OCI-LY3 (cell line): ENCODE measurements around the gene SIRT4.

Experiments used
- H2AFZ ChIP-seq: fragments of 200-600, 300-600 bp; shearing (Covaris generic); 2 replicates; pipeline ENCODE4 v1.6.0; 2014; ENCODE audit warnings: antibody characterized with exemption, low read depth, low read length
- H3K27ac ChIP-seq: fragments of 200-600, 300-600 bp; sonication (generic); 2 replicates; pipeline ENCODE4 v1.5.1; 2014; ENCODE audit warnings: mild to moderate bottlenecking, low read length, moderate library complexity, mixed read lengths
- H3K27me3 ChIP-seq: fragments of 200-600, 300-600 bp; sonication (generic); 2 replicates; pipeline ENCODE4 v1.6.1; 2014; ENCODE audit warnings: low read depth, low read length, mixed read lengths
- H3K36me3 ChIP-seq: fragments of 200-600, 300-600 bp; sonication (generic); replicated peaks from 2 replicates; pipeline ENCODE3; 2014; ENCODE audit warnings: low read depth, low read length, mixed read lengths
- H3K4me1 ChIP-seq: fragments of 300-600, 200-600 bp; sonication (generic); 2 replicates; pipeline ENCODE4 v1.6.1; 2014; ENCODE audit warnings: low read length, mixed read lengths
- H3K4me2 ChIP-seq: fragments of 200-600, 300-600 bp; sonication (generic); 2 replicates; pipeline ENCODE4 v1.6.1; 2014; ENCODE audit warnings: low read length, mixed read lengths
- H3K4me3 ChIP-seq: fragments of 300-600, 200-600 bp; sonication (generic); 2 replicates; pipeline ENCODE4 v1.5.1; 2014; ENCODE audit warnings: antibody characterized with exemption, mild to moderate bottlenecking, low read length, moderate library complexity
- H3K79me2 ChIP-seq: fragments of 300-600, 200-600 bp; shearing (Covaris generic); 2 replicates; pipeline ENCODE4 v1.6.1; 2014; ENCODE audit warnings: mild to moderate bottlenecking, low read length, mixed read lengths
- H3K9ac ChIP-seq: fragments of 300-600, 200-600 bp; shearing (Covaris generic); 2 replicates; pipeline ENCODE4 v1.6.0; 2014; ENCODE audit warnings: mild to moderate bottlenecking, low read length, moderate library complexity
- H3K9me3 ChIP-seq: fragments of 200-600, 300-600 bp; shearing (Covaris generic); 2 replicates; pipeline ENCODE4 v1.6.1; 2014; ENCODE audit warnings: low read length, mixed read lengths; ENCODE audit not compliant: insufficient read depth
- H4K20me1 ChIP-seq: fragments of 200-600, 300-600 bp; sonication (generic); 2 replicates; pipeline ENCODE4 v1.6.1; 2016; ENCODE audit warnings: low read length, mixed read lengths; ENCODE audit not compliant: insufficient read depth
- EZH2phosphoT487 ChIP-seq: fragments of 200-600 bp; shearing (Covaris generic); IDR thresholded peaks from 2 replicates; pipeline ENCODE4 v1.6.1; 2018; ENCODE audit warnings: antibody characterized with exemption, mixed run types, low read depth
- TF ChIP-seq, protein P1 (sequence below): fragments of 200-600, 300-600 bp; sonication (generic); IDR thresholded peaks from 2 replicates; pipeline ENCODE4 v1.5.1; 2014; ENCODE audit warnings: antibody characterized with exemption, low read length, low read depth

The SIRT4 gene

DNA sequence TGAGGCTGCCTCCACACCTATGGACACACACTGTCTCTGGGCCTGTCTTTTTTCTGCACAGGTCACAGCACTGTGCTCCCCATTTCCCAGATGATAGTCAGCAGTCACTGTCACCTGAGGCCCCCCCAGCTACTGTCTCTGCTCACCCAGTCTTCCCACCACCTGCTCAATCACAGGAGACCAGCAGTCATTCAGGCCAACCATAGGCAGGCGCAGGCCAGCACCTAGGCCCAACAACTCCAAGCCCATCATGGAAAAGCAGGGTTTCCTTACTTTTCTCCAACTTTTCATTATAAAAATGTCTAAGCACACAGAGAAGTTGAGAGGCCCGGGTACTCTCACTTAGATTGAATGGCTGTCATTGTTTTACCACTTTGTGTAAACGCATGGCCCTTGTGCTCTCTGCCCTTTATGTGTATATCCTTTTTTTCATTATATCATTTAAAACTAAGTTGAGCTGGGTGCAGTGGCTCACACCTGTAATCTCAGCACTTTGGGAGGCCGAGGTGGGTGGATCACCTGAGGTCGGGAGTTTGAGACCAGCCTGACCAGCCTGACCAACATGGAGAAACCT, 43.7 kb upstream of the SIRT4 start:
- no peaks in the 10 kb centered on the region for H3K79me2 ChIP-seq
- peaks cover 8% of the 10 kb centered on the region for H3K27me3 ChIP-seq
- H4K20me1 ChIP-seq: no peaks in the 10 kb centered on the region
- H3K4me3 ChIP-seq: no peak overlapping the region
- H3K27ac ChIP-seq: no peak overlapping the region
- no peak overlapping the region for H3K4me2 ChIP-seq
- H3K9me3 ChIP-seq: no peaks in the 10 kb centered on the region
- no peaks in the 10 kb centered on the region for H3K36me3 ChIP-seq
- TF ChIP-seq, protein P1, sequence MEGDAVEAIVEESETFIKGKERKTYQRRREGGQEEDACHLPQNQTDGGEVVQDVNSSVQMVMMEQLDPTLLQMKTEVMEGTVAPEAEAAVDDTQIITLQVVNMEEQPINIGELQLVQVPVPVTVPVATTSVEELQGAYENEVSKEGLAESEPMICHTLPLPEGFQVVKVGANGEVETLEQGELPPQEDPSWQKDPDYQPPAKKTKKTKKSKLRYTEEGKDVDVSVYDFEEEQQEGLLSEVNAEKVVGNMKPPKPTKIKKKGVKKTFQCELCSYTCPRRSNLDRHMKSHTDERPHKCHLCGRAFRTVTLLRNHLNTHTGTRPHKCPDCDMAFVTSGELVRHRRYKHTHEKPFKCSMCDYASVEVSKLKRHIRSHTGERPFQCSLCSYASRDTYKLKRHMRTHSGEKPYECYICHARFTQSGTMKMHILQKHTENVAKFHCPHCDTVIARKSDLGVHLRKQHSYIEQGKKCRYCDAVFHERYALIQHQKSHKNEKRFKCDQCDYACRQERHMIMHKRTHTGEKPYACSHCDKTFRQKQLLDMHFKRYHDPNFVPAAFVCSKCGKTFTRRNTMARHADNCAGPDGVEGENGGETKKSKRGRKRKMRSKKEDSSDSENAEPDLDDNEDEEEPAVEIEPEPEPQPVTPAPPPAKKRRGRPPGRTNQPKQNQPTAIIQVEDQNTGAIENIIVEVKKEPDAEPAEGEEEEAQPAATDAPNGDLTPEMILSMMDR: no peak
- no peak for TF ChIP-seq EZH2phosphoT487
- no peak overlapping the region for H3K9ac ChIP-seq
- H2AFZ ChIP-seq: no peak overlapping the region
- H3K4me1 ChIP-seq: peaks cover 8% of the 10 kb centered on the region; the same call in 1 of the 2 replicates

DNA sequence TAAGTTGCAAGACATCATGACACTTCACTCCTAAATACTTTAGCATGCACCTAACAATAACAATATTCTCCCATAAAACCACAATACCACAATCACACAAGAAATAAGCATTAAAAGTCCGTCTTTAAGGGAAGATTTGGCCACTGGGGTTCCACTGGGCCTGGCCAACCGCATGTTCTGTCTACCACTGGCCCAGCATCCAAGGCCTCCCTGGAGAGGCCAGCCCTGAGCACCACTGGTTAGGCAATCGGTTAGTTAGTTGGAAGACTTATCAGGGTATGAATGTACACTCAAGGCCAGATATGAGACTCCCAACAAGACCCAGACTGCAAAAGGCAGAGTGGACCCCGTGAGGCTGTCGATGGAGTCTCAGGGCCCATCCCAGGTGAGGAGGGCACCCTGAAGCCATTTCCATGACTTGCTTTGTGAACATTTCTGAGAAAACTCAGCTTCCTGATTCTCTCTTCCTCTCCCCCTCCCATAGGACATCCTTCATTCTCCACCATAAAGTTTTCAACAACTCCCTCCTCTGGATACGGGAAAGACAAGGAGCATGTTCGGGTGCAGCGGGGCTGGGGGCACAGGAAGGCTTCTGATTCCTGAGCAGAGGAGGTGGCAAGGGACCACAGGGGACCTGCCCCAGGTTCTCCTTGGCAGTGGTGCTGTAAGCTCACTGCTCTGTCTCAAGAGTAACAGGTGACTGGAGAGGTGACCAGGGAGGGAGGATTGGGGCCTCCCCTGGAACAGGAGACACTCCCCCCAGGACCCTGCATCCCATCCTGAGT, 42.5 kb upstream of the SIRT4 start:
- Histone ChIP-seq H3K4me1 (peaks cover 8% of the 10 kb centered on the region; the same call in 1 of the 2 replicates), H3K79me2 (no peaks in the 10 kb centered on the region), H3K4me2 (no peak overlapping the region), H3K9me3 (no peaks in the 10 kb centered on the region), H4K20me1 (no peaks in the 10 kb centered on the region), H3K4me3 (no peak overlapping the region), H2AFZ (no peak overlapping the region), H3K27me3 (peaks cover 20% of the 10 kb centered on the region), H3K27ac (no peak overlapping the region), H3K9ac (no peak overlapping the region), H3K36me3 (no peaks in the 10 kb centered on the region)
- TF ChIP-seq, protein P1: no peak
- no peak for TF ChIP-seq EZH2phosphoT487

DNA sequence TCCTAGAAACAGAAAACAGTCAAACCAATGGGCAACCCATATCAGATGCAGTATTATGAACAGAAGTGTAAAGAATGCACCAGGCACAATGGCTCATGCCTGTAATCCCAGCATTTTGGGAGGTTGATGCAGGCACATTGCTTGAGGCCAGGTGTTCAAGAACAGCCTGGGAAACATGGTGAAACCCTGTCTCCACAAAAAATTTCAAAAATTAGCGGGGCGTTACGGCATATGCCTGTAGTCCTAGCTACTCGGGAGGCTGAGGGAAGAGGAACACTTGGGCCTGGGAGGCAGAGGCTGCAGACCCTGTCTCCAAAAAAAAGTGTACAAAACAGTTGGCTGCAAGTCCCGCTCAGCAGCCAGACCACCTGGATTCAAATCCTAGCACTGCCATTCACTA, 41.5 kb upstream of the SIRT4 start:
- TF ChIP-seq EZH2phosphoT487: no peak
- TF ChIP-seq, protein P1: no peak
- Histone ChIP-seq H3K79me2 (no peaks in the 10 kb centered on the region), H2AFZ (no peak overlapping the region), H4K20me1 (no peaks in the 10 kb centered on the region), H3K27me3 (peaks cover 27% of the 10 kb centered on the region), H3K4me1 (peaks cover 11% of the 10 kb centered on the region; the same call in 1 of the 2 replicates), H3K9me3 (no peaks in the 10 kb centered on the region), H3K4me3 (no peak overlapping the region), H3K4me2 (no peak overlapping the region), H3K36me3 (no peaks in the 10 kb centered on the region), H3K9ac (no peak overlapping the region), H3K27ac (no peak overlapping the region)
